ENCODE results near the gene LUZP2. TPM values are rescaled to one million over a fixed set of nuclear protein-coding genes. Genes with fewer than 3 reads are reported as not detected.

Gene LUZP2
- total and polyA plus RNA-seq, 2 of the 8 experiments (the other 6 are each of a cell fraction or from before 2014, with no cell fraction given), result 0.79 to 1.5 TPM

DNA sequence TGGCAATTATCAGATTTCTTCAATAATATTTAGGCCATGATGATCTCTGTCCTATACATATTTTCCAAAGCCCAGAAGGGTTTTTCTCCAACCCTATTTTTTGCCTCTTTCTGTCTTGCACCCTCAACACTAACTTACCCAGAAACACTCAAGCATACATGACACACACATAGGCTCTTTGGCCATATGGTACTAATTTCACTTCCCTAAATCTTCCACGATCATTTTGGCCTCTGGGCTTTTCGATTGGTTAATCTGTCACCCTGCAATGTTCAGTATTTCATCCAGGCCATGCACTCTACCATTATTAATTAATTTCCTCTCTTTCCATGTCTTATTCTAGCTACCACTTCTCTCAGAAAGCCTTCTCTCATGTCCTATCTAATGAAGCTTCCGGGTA is 59.8 kb downstream of the LUZP2 start:
- ChIA-PET CTCF (ENCODE audit: partially characterized antibody) (interaction anchor here (1.2 kb wide), 1 partner anchor 19 kb away, joined by 4 read pairs; no protein-coding TSS in a partner anchor), POLR2A (ENCODE audit: partially characterized antibody) (no interaction called here)
- H2BK5ac ChIP-seq (ENCODE audit: low read depth, low read length), result no peak overlapping the region
- no peak overlapping the region for H2BK120ac ChIP-seq (replicated peaks; ENCODE audit: low read depth, low read length)
- H2BK15ac ChIP-seq (ENCODE audit: low read length), result no peak overlapping the region
- H3K4ac ChIP-seq (replicated peaks; ENCODE audit: insufficient read length, low read depth, low read length), result no peak overlapping the region
- no peak overlapping the region for H3K56ac ChIP-seq (replicated peaks; ENCODE audit: insufficient read length, low read depth, low read length)
- no peak overlapping the region for H2BK20ac ChIP-seq (ENCODE audit: low read length)
- H2AK5ac ChIP-seq (ENCODE audit: low read depth, low read length), result no peak overlapping the region
- no peak for FAIRE-seq
- no peak overlapping the region for H4K5ac ChIP-seq (ENCODE audit: insufficient read length, low read depth, low read length)
- no peaks in the 10 kb centered on the region for H3K23me2 ChIP-seq (ENCODE audit: low read depth, low read length)
- H3K4me1 ChIP-seq (replicated peaks in 1 of 4; ENCODE audit: control insufficient read depth in 3 of 4, insufficient read depth in 4 of 4, low read length in 3 of 4), result no peaks in the 10 kb centered on the region; a peak in 1 of 7 replicates
- no peaks in the 10 kb centered on the region for H4K20me1 ChIP-seq (replicated peaks in 1 of 2; ENCODE audit: control insufficient read depth in 1 of 2, insufficient read depth in 2 of 2, low read length in 2 of 2)
- H4K91ac ChIP-seq (replicated peaks; ENCODE audit: insufficient read length, low read length), result no peak overlapping the region
- H3K9me3 ChIP-seq (ENCODE audit: insufficient read depth in 2 of 2, low read depth in 1 of 2, low read length in 1 of 2), result no peaks in the 10 kb centered on the region
- H3K14ac ChIP-seq (ENCODE audit: insufficient read length), result no peak overlapping the region
- 91% methylated on average over 3 of the region's 3 CpGs; no CpG with 5 or more reads in 1 of the 2 experiments for WGBS, 2 experiments (ENCODE audit: extremely low coverage in 1 of 2, insufficient coverage in 1 of 2, insufficient read length in 1 of 2, insufficient replicate concordance in 2 of 2, low coverage in 1 of 2, low lambda C conversion rate in 2 of 2, missing lambda C conversion rate in 1 of 2)
- no peak overlapping the region for H3K27ac ChIP-seq (ENCODE audit: low read depth, low read length)
- no peak overlapping the region for H3K18ac ChIP-seq (ENCODE audit: extremely low read depth, low read length)
- H3K4me3 ChIP-seq (ENCODE audit: extremely low read depth in 1 of 4, insufficient read depth in 2 of 4, low read depth in 3 of 4, low read length in 4 of 4), result no peak overlapping the region
- no peak overlapping the region for H3K9ac ChIP-seq (replicated peaks in 1 of 4; ENCODE audit: extremely low read depth in 1 of 4, low read depth in 3 of 4, low read length in 3 of 4)
- H2AFZ ChIP-seq (ENCODE audit: low read length), result no peak overlapping the region
- H2BK12ac ChIP-seq (ENCODE audit: low read depth, low read length), result no peak overlapping the region
- no peaks in the 10 kb centered on the region for H3K27me3 ChIP-seq (replicated peaks in 1 of 4; ENCODE audit: control insufficient read depth in 3 of 4, extremely low read depth in 1 of 4, insufficient read depth in 3 of 4, low read length in 3 of 4)
- no peak for DNase-seq (ENCODE audit: low read depth in 1 of 2, low spot score in 2 of 2)
- H4K8ac ChIP-seq (ENCODE audit: extremely low read depth, insufficient read depth, low read length), result no peak overlapping the region
- no peaks in the 10 kb centered on the region for H3K79me2 ChIP-seq (ENCODE audit: control insufficient read depth in 1 of 2, insufficient read depth in 2 of 2, low read length in 2 of 2)
- H3K36me3 ChIP-seq (ENCODE audit: control insufficient read depth in 2 of 4, insufficient read depth in 4 of 4, low read length in 3 of 4), result no peaks in the 10 kb centered on the region
- H3K79me1 ChIP-seq (ENCODE audit: low read depth, low read length), result no peaks in the 10 kb centered on the region
- H3K23ac ChIP-seq (ENCODE audit: insufficient read length), result no peak overlapping the region
- no peak overlapping the region for H3K4me2 ChIP-seq (ENCODE audit: insufficient read depth in 1 of 2, low read depth in 2 of 2, low read length in 2 of 2)
- TF ChIP-seq RNF2 (IDR thresholded peaks at IDR 0.05; ENCODE audit: borderline replicate concordance, low read depth, low read length, missing control alignments, poor library complexity, severe bottlenecking) (no peak), ASH2L (IDR thresholded peaks at IDR 0.05; ENCODE audit: low read length) (no peak), EGR1 (IDR thresholded peaks at IDR 0.05; ENCODE audit: borderline replicate concordance, low read depth, low read length) (no peak), RAD21 (IDR thresholded peaks at IDR 0.05 in 1 of 2, conservative IDR thresholded peaks at IDR 0.05 in 1 of 2; ENCODE audit: low read depth in 2 of 2, low read length in 2 of 2) (no peak), SP4 (IDR thresholded peaks at IDR 0.05; ENCODE audit: low read length) (no peak), GTF2F1 (IDR thresholded peaks at IDR 0.05; ENCODE audit: borderline replicate concordance, low read depth, low read length) (no peak), NRF1 (IDR thresholded peaks at IDR 0.05; ENCODE audit: low read depth, low read length) (no peak), ZNF274 (IDR thresholded peaks at IDR 0.05; ENCODE audit: borderline replicate concordance, extremely low read depth, low read length) (no peak), CHD2 (IDR thresholded peaks at IDR 0.05; ENCODE audit: low read length) (no peak), POLR2AphosphoS5 (IDR thresholded peaks at IDR 0.05; ENCODE audit: low read depth, low read length) (no peak), GABPA (IDR thresholded peaks at IDR 0.05; ENCODE audit: borderline replicate concordance, insufficient read depth, low read length) (no peak)
- TF ChIP-seq, protein P1, sequence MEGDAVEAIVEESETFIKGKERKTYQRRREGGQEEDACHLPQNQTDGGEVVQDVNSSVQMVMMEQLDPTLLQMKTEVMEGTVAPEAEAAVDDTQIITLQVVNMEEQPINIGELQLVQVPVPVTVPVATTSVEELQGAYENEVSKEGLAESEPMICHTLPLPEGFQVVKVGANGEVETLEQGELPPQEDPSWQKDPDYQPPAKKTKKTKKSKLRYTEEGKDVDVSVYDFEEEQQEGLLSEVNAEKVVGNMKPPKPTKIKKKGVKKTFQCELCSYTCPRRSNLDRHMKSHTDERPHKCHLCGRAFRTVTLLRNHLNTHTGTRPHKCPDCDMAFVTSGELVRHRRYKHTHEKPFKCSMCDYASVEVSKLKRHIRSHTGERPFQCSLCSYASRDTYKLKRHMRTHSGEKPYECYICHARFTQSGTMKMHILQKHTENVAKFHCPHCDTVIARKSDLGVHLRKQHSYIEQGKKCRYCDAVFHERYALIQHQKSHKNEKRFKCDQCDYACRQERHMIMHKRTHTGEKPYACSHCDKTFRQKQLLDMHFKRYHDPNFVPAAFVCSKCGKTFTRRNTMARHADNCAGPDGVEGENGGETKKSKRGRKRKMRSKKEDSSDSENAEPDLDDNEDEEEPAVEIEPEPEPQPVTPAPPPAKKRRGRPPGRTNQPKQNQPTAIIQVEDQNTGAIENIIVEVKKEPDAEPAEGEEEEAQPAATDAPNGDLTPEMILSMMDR (IDR thresholded peaks at IDR 0.05; ENCODE audit: control extremely low read depth in 1 of 3, insufficient read depth in 1 of 3, low read depth in 1 of 3, low read length in 3 of 3), result no peak

Data from H1 (cell line).